HG02678 (cell line): ENCODE measurements around the gene ARID4B.
A peak's percentile ranks its signal among the peaks of the same experiment; 100 is the strongest.

ENCODE experiments used
- ATAC-seq: cut with Tn5 transposase; IDR thresholded peaks from one replicate; pipeline ENCODE4 v1.9.1; 2021; ENCODE audit warnings: mild to moderate bottlenecking, moderate library complexity; ENCODE audit not compliant: unreplicated experiment

ARID4B gene

DNA sequence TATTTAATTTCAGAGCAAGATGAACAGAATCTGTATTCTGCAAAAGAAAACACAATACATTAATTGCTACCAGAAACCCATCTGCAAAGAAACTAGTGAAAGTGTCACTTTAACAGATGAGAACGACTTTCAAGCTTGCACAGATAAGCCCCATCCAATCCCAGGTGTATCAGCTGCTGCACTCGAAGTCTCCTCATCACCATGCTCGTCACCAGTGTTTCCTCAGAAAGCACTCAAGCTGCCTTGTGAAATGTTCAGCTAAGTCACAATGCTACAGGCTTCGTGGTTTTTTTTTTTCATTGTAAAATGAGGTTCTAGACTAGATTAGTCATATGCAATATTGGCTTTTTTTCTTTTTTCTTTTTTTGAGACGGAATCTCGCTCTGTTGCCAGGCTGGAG lies 196.0 kb downstream of the ARID4B start:
- ATAC-seq: no peak

DNA sequence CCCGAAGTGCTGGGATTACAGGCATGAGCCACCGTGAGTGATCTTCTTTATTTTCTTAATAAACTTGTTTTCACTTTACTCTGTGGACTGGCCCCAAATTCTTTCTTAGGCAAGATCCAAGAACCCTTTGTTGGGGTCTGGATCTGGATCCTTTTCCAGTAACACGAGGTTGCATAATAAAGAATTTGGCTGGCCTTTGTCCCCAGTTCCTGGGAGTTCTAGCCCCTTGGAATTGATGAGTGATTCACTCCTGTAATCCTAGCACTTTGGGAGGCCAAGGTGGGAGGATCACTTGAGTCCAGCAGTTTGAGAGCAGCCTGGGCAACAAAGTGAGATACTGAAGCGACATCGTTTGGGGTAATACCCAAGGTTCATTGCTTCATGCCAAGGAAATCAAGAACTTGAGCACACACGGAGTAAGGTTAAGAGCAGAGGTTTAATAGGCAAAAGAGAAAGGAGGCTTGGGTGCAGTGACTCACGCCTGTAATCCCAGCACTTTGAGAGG lies 197.2 kb downstream of the ARID4B start:
- no peak for ATAC-seq

- no peak for ATAC-seq
These were observed 198.0 kb downstream of the ARID4B start for GRCh38 chr1:235129774-235130570.

- ATAC-seq: peak; percentile 94
These were observed 199.3 kb downstream of the ARID4B start, which contains the start of gene TOMM20 for GRCh38 chr1:235128456-235129328. TOMM20 (minus strand) TSS chr1:235128837; CDS start chr1:235128715, 122 bp downstream.

DNA sequence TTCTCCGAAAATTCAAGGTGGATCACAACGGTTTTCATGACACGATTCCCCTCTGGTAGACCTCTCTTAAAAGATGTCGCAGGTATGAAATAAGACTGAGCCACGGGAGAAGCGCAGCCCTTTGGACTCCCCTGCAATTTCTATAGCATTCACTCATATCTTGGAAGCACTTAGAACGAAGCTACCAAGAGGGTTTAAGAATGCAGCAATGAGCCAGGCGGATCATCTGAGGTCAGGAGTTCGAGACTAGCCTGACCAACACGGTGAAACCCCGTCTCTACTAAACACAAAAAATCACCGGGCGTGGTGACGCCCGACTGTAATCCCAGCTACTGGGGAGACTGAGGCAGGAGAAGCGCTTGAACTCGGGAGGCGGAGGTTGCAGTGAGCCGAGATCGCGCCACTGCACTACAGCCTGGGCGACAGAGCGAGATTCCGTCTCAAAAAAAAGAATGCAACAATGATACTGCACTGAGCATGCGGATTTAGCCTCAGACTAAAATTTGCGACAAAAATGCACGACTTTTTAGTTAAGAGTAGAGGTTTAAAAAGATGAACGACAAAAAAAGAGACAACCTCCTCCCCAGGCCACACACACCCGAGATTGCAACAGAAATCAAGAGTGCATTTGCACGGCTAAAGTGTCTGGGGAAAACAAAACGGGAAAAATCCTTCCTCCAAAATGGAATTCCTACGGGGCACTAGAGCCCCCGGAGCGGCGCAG lies 200.1 kb downstream of the ARID4B start:
- no peak for ATAC-seq

DNA sequence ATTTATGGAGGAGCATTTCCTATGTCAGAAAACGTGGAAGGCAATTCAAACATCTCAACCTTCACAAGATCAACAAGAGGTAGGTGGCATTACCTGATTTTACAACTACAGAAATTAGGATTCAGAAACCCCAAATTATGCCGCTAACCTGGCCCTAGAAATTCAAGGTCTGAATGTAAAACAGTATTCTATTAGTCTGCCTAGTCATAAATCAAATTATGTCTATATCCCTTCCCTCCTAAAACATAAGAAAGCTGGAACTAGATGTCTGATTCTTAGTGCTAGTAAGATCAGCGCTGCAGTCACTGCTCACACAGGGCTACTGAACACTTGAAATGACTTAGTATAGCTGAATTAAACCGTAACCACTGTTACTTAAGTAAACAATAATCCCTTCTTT lies 200.8 kb downstream of the ARID4B start:
- ATAC-seq: no peak

DNA sequence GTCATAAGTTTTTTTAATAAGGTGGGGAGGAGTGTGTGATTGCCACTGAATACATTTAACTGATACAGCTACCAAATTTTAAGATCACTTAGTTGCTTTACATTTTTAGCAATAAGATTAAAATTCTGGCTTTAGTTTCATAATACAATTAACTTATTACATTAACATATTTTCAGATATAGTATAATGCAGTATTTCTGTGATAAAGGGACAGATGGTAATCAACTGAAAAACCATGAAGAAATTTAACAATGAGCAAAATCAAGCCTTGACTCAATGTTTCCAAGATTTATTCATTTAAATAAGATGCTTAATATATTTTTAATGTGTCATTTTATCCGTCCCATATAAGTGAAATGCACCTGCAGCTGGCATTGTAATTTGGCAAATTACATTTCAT lies 203.3 kb downstream of the ARID4B start:
- ATAC-seq: no peak

DNA sequence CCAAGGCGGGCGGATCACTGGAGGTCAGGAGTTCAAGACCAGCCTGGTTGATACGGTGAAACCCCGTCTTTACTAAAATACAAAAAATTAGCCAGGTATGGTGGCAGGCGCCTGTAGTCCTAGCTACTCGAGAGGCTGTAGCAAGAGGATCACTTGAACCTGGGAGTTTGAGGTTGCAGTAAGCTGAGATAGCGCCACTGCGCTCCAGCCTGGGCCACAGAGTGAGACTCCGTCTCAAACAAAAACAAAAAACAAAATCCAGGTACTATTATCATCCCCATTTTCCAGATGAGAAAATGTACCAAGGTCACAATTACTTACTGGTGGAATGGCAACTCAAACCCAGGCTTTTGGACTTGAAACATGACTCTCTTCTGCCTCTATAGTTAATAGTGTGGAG lies 203.9 kb downstream of the ARID4B start:
- ATAC-seq: no peak

- no peak for ATAC-seq
These were observed 205.6 kb downstream of the ARID4B start for GRCh38 chr1:235122348-235122747.
